MM.1S (cell line): ENCODE results near the gene TCL1A.
"Not testable (repeated sequence)": the region's sequence is repeated elsewhere in the genome, so short reads cannot be mapped to it uniquely, and the experiment has no call there.

Source experiments
- DNase-seq: peaks from one replicate; pipeline ENCODE4 v3.0.0-alpha.2; 2015
- H2AFZ ChIP-seq: fragments of 300-600 bp; sonication (generic); 2 replicates; pipeline ENCODE4 v1.6.0; 2016; ENCODE audit warnings: antibody characterized with exemption, low read length
- H3F3A ChIP-seq: fragments of 300-600 bp; sonication (generic); 2 replicates; pipeline ENCODE4 v1.6.1; 2016; ENCODE audit warnings: mild to moderate bottlenecking, antibody characterized with exemption, low read length, moderate library complexity, mixed read lengths; ENCODE audit not compliant: insufficient read depth
- H3K27ac ChIP-seq: fragments of 300-600 bp; sonication (generic); 2 replicates; pipeline ENCODE4 v1.5.1; 2016; ENCODE audit warnings: mild to moderate bottlenecking, low read length
- H3K27me3 ChIP-seq: fragments of 300-600 bp; sonication (generic); replicated peaks from 2 replicates; pipeline ENCODE4 v1.6.0; 2016; ENCODE audit warnings: low read length; ENCODE audit not compliant: insufficient read depth
- H3K36me3 ChIP-seq: fragments of 300-600 bp; sonication (generic); replicated peaks from 2 replicates; pipeline ENCODE4 v1.6.1; 2016; ENCODE audit warnings: mild to moderate bottlenecking, low read length, mixed read lengths; ENCODE audit not compliant: insufficient read depth
- H3K4me1 ChIP-seq: fragments of 300-600 bp; sonication (generic); 2 replicates; pipeline ENCODE4 v1.6.1; 2016; ENCODE audit warnings: low read length, mixed read lengths
- H3K4me2 ChIP-seq: fragments of 300-600 bp; sonication (generic); 2 replicates; pipeline ENCODE4 v1.6.0; 2016; ENCODE audit warnings: low read depth, low read length
- H3K4me3 ChIP-seq: fragments of 300-600 bp; sonication (generic); 2 replicates; pipeline ENCODE4 v1.5.1; 2016; ENCODE audit warnings: low read length, mixed read lengths
- H3K79me2 ChIP-seq: fragments of 300-600 bp; sonication (generic); 2 replicates; pipeline ENCODE4 v1.6.1; 2016; ENCODE audit warnings: mixed run types, low read length, mixed read lengths
- H3K9ac ChIP-seq: fragments of 300-600 bp; sonication (generic); 2 replicates; pipeline ENCODE4 v1.6.1; 2016; ENCODE audit warnings: low read length, mixed read lengths
- H3K9me2 ChIP-seq: fragments of 300-600 bp; sonication (generic); replicated peaks from 2 replicates; pipeline ENCODE4 v1.6.1; 2016; ENCODE audit warnings: mild to moderate bottlenecking, low read length, mixed read lengths; ENCODE audit not compliant: insufficient read depth
- H3K9me3 ChIP-seq: fragments of 300-600 bp; sonication (generic); replicated peaks from 2 replicates; pipeline ENCODE4 v1.6.1; 2016; ENCODE audit warnings: mild to moderate bottlenecking, low read length, mixed read lengths; ENCODE audit not compliant: insufficient read depth
- H4K20me1 ChIP-seq: fragments of 300-600 bp; sonication (generic); 2 replicates; pipeline ENCODE4 v1.6.1; 2016; ENCODE audit warnings: mild to moderate bottlenecking, low read length, moderate library complexity, mixed read lengths; ENCODE audit not compliant: insufficient read depth
- CTCF ChIP-seq: fragments of 300-600 bp; sonication (generic); IDR thresholded peaks from 2 replicates; pipeline ENCODE4 v1.5.1; 2016; ENCODE audit warnings: antibody characterized with exemption, low read length, mixed read lengths
- EZH2 ChIP-seq: fragments of 300-600 bp; sonication (generic); optimal IDR thresholded peaks from 2 replicates; pipeline ENCODE3; 2017; ENCODE audit warnings: low read depth, mild to moderate bottlenecking, antibody characterized with exemption, low read length, mixed read lengths
- EZH2phosphoT487 ChIP-seq: fragments of 300-600 bp; sonication (generic); IDR thresholded peaks from 2 replicates; pipeline ENCODE4 v1.6.1; 2018; ENCODE audit warnings: antibody characterized with exemption, low read length

Gene TCL1A

GRCh38 chr14:95713596-95714371 is at the start of gene TCL1A:
Gene TCL1A, minus strand, starts transcription at chr14:95714125. Its CDS starts 59 bp downstream, at chr14:95714066.
- H2AFZ ChIP-seq = no peak within 1 kb of the TSS

GRCh38 chr14:95763032-95763431 is 49.1 kb upstream of the TCL1A start:
- not testable (repeated sequence) for H2AFZ ChIP-seq, H3F3A ChIP-seq, H3K4me1 ChIP-seq, H3K27me3 ChIP-seq, H3K9me3 ChIP-seq, H3K9me2 ChIP-seq, H3K36me3 ChIP-seq, DNase-seq, H3K9ac ChIP-seq, H3K27ac ChIP-seq, H3K4me3 ChIP-seq, H4K20me1 ChIP-seq, H3K79me2 ChIP-seq, H3K4me2 ChIP-seq

More at GRCh38 chr14:95713596-95714371, at the start of gene TCL1A:
- no peak for DNase-seq
- H3K27ac ChIP-seq = no peak within 1 kb of the TSS
- H3K27me3 ChIP-seq = no peaks in the 10 kb centered on the region; the same call in 1 of the 2 replicates
- no peaks in the 10 kb centered on the region for H3K36me3 ChIP-seq
- H3K9me3 ChIP-seq = no peaks in the 10 kb centered on the region
- H3K9me2 ChIP-seq = no peaks in the 10 kb centered on the region
- TF ChIP-seq CTCF (no peak), EZH2phosphoT487 (no peak), EZH2 (no peak)
- H3F3A ChIP-seq = no peaks in the 10 kb centered on the region
- no peaks in the 10 kb centered on the region for H3K79me2 ChIP-seq
- H3K4me2 ChIP-seq = no peak within 1 kb of the TSS
- H4K20me1 ChIP-seq = no peaks in the 10 kb centered on the region
- no peaks in the 10 kb centered on the region for H3K4me1 ChIP-seq
- H3K4me3 ChIP-seq = no peak within 1 kb of the TSS
- no peak within 1 kb of the TSS for H3K9ac ChIP-seq

- Histone ChIP-seq H3K79me2 (no peaks in the 10 kb centered on the region), H3K9ac (no peak overlapping the region), H3K27me3 (no peaks in the 10 kb centered on the region), H3K9me3 (no peaks in the 10 kb centered on the region), H3K27ac (no peak overlapping the region), H4K20me1 (no peaks in the 10 kb centered on the region), H3K4me2 (no peak overlapping the region), H3K4me3 (no peak overlapping the region), H3F3A (no peaks in the 10 kb centered on the region), H3K36me3 (no peaks in the 10 kb centered on the region), H3K9me2 (no peaks in the 10 kb centered on the region), H2AFZ (no peak overlapping the region), H3K4me1 (no peaks in the 10 kb centered on the region)
- no peak for DNase-seq
- TF ChIP-seq EZH2 (no peak), EZH2phosphoT487 (no peak), CTCF (no peak)
These were observed 47.5 kb upstream of the TCL1A start for GRCh38 chr14:95761436-95761835.

GRCh38 chr14:95760596-95760995 is 46.7 kb upstream of the TCL1A start:
- Histone ChIP-seq H3K27ac (no peak overlapping the region), H3K9me3 (no peaks in the 10 kb centered on the region), H3K4me3 (no peak overlapping the region), H3K9ac (no peak overlapping the region), H3K4me1 (no peaks in the 10 kb centered on the region), H3K36me3 (no peaks in the 10 kb centered on the region), H3K9me2 (no peaks in the 10 kb centered on the region), H4K20me1 (no peaks in the 10 kb centered on the region), H3K79me2 (no peaks in the 10 kb centered on the region), H2AFZ (no peak overlapping the region), H3K4me2 (no peak overlapping the region), H3K27me3 (no peaks in the 10 kb centered on the region), H3F3A (no peaks in the 10 kb centered on the region)
- TF ChIP-seq EZH2phosphoT487 (no peak), CTCF (no peak), EZH2 (no peak)
- no peak for DNase-seq
